Erythroblast (primary cell): ENCODE data around the gene SLTM.
A peak's percentile ranks its signal among the peaks of the same experiment; 100 is the strongest.

ENCODE experiments used
- DNase-seq, 2 experiments: peaks; one replicate each; lab custom pipeline; 2025; lab: John Stamatoyannopoulos, UW
- GATA1 ChIP-seq: IDR thresholded peaks from 2 replicates; pipeline ENCODE4 v1.6.1; 2011; ENCODE audit warnings: low read depth, mild to moderate bottlenecking, control low read depth, low read length, moderate library complexity
- POLR2A ChIP-seq: IDR thresholded peaks from 2 replicates; pipeline ENCODE4 v1.6.1; 2011; ENCODE audit warnings: mild to moderate bottlenecking, low read length

SLTM gene

GRCh38 chr15:58840048-58840447 is 93.4 kb downstream of the SLTM start:
- no peak for DNase-seq
- TF ChIP-seq GATA1 (no peak), POLR2A (no peak)

GRCh38 chr15:58839485-58839884 is 94.0 kb downstream of the SLTM start:
- DNase-seq: peak in 1 of 2 experiments; percentile 7
- no peak for TF ChIP-seq GATA1
- no peak for TF ChIP-seq POLR2A

GRCh38 chr15:58833681-58834426 is 99.6 kb downstream of the SLTM start:
- DNase-seq: peak; percentile 53 to 75

- TF ChIP-seq POLR2A (no peak), GATA1 (no peak)
- no peak for DNase-seq
Observed at GRCh38 chr15:58830556-58830955, 102.9 kb downstream of the SLTM start.
